GM12875 (cell line): ENCODE measurements around the gene XYLT2.
"Not testable (repeated sequence)": the region's sequence is repeated elsewhere in the genome, so short reads cannot be mapped to it uniquely, and the experiment has no call there.

Source experiments
- H3K4me3 ChIP-seq: one replicate; pipeline ENCODE4 v1.5.1; 2011; ENCODE audit warnings: low read depth, low read length, control low read depth
- CTCF ChIP-seq: IDR thresholded peaks from 2 replicates; pipeline ENCODE4 v1.5.1; 2011; ENCODE audit warnings: low read depth, mild to moderate bottlenecking, control low read depth, inconsistent platforms, low read length, moderate library complexity, borderline replicate concordance; ENCODE audit not compliant: insufficient read depth

The XYLT2 gene

GRCh38 chr17:50394711-50395110 is 48.8 kb downstream of the XYLT2 start:
- no peak overlapping the region for H3K4me3 ChIP-seq
- no peak for TF ChIP-seq CTCF

GRCh38 chr17:50396261-50397110 is 50.6 kb downstream of the XYLT2 start:
- peak overlapping the region; percentile 77 for H3K4me3 ChIP-seq
- no peak for TF ChIP-seq CTCF

- TF ChIP-seq CTCF: peak; percentile 100
Measured at GRCh38 chr17:50397111-50397918, 51.4 kb downstream of the XYLT2 start, which contains the start of gene LRRC59. TSS of gene LRRC59 (minus strand) at chr17:50397523. CDS start at chr17:50397317, 206 bp downstream.

GRCh38 chr17:50397919-50398285 is 52.0 kb downstream of the XYLT2 start:
- peak overlapping the region; percentile 77 for H3K4me3 ChIP-seq
- no peak for TF ChIP-seq CTCF

More at GRCh38 chr17:50397111-50397918, 51.4 kb downstream of the XYLT2 start, which contains the start of gene LRRC59:
- H3K4me3 ChIP-seq: peak within 1 kb of the TSS; percentile 77

- not testable (repeated sequence) for H3K4me3 ChIP-seq
Measured at GRCh38 chr17:50398672-50399071, 52.7 kb downstream of the XYLT2 start.

- not testable (repeated sequence) for H3K4me3 ChIP-seq
Measured at GRCh38 chr17:50399591-50399990, 53.7 kb downstream of the XYLT2 start.

GRCh38 chr17:50405351-50405750 is 59.4 kb downstream of the XYLT2 start:
- not testable (repeated sequence) for H3K4me3 ChIP-seq

- no peak for TF ChIP-seq CTCF
- no peak overlapping the region for H3K4me3 ChIP-seq
Measured at GRCh38 chr17:50406578-50406977, 60.7 kb downstream of the XYLT2 start.
